Endodermal cell (in vitro differentiated cells): ENCODE results near the gene FAM107B. TPM values are rescaled to one million over a fixed set of nuclear protein-coding genes. Genes with fewer than 3 reads are reported as not detected.
A peak's percentile ranks its signal among the peaks of the same experiment; 100 is the strongest.
"Not testable (repeated sequence)": the region's sequence is repeated elsewhere in the genome, so short reads cannot be mapped to it uniquely, and the experiment has no call there.

ENCODE experiments used
- DNase-seq: peaks from one replicate; pipeline ENCODE4 v3.0.0-alpha.2; 2017
- H3K27ac ChIP-seq: 2 replicates; pipeline ENCODE4 v1.5.1; 2013; ENCODE audit warnings: mild to moderate bottlenecking, low read depth, low read length, moderate library complexity
- H3K27me3 ChIP-seq: 2 replicates; pipeline ENCODE4 v1.6.1; 2013; ENCODE audit warnings: mild to moderate bottlenecking, low read length, moderate library complexity; ENCODE audit not compliant: insufficient read depth, control insufficient read depth, poor library complexity, severe bottlenecking
- H3K36me3 ChIP-seq: 2 replicates; pipeline ENCODE4 v1.7.0; 2013; ENCODE audit warnings: mild to moderate bottlenecking, low read length, moderate library complexity; ENCODE audit not compliant: control insufficient read depth, insufficient read depth
- H3K4me1 ChIP-seq: one replicate; pipeline ENCODE4 v1.7.0; 2013; ENCODE audit warnings: low read length; ENCODE audit not compliant: control insufficient read depth, insufficient read depth
- H3K4me3 ChIP-seq: 2 replicates; pipeline ENCODE4 v1.5.1; 2013; ENCODE audit warnings: mild to moderate bottlenecking, low read length, moderate library complexity
- H3K9ac ChIP-seq: 2 replicates; pipeline ENCODE4 v1.6.1; 2013; ENCODE audit warnings: mild to moderate bottlenecking, low read length, moderate library complexity; ENCODE audit not compliant: poor library complexity, severe bottlenecking; ENCODE audit errors: extremely low read depth
- H3K9me3 ChIP-seq: 2 replicates; pipeline ENCODE4 v1.6.1; 2013; ENCODE audit warnings: mild to moderate bottlenecking, low read length, moderate library complexity; ENCODE audit not compliant: control insufficient read depth
- H3K27ac Mint-ChIP-seq: 2 replicates; pipeline ENCODE4 v1.8.0; 2020; ENCODE audit warnings: mixed read lengths
- H3K27me3 Mint-ChIP-seq: 2 replicates; pipeline ENCODE4 v1.8.0; 2021; ENCODE audit warnings: mild to moderate bottlenecking, mixed read lengths; ENCODE audit not compliant: insufficient read depth
- H3K36me3 Mint-ChIP-seq: 2 replicates; pipeline ENCODE4 v1.8.0; 2020; ENCODE audit warnings: low read depth, mixed read lengths
- H3K4me1 Mint-ChIP-seq: 2 replicates; pipeline ENCODE4 v1.8.0; 2020; ENCODE audit warnings: mixed read lengths
- H3K4me3 Mint-ChIP-seq: 2 replicates; pipeline ENCODE4 v1.8.0; 2020; ENCODE audit warnings: mild to moderate bottlenecking, moderate library complexity, mixed read lengths
- H3K9me3 Mint-ChIP-seq: 2 replicates; pipeline ENCODE4 v1.8.0; 2020; ENCODE audit warnings: mild to moderate bottlenecking, mixed read lengths
- WGBS, 2 experiments: methylation state at CpG; one replicate each; pipeline versions ENCODE4 v1.1.5 to v1.1.7; 2013; ENCODE audit warnings: missing lambda C conversion rate in 2 of 2, mixed read lengths in 1 of 2; ENCODE audit not compliant: insufficient coverage in 1 of 2, insufficient read length in 1 of 2; 5-methylcytosine and 5-hydroxymethylcytosine counted together
- total RNA-seq, 2 donors: library from RNA; stranded (reverse); fragmentation: NEBNext Ultra II Directional in 1 of 2; extraction: Animal tissue kit (Norgen Biotek cat#: 25700) in 1 of 2; gene quantifications; 2 replicates in 1 of 2; 3 replicates in 1 of 2; pipeline ENCODE4 v1.2.1, GENCODE V29; 2021
- TF ChIP-seq, protein P1 (sequence below): fragments of 200-600 bp; sonication (generic); conservative IDR thresholded peaks from 2 replicates; pipeline ENCODE4 v1.5.0; 2021; ENCODE audit warnings: antibody characterized with exemption, mild to moderate bottlenecking

Gene FAM107B
- total RNA-seq, 2 donors from 2014 or later: 16.0 to 24.0 TPM

DNA sequence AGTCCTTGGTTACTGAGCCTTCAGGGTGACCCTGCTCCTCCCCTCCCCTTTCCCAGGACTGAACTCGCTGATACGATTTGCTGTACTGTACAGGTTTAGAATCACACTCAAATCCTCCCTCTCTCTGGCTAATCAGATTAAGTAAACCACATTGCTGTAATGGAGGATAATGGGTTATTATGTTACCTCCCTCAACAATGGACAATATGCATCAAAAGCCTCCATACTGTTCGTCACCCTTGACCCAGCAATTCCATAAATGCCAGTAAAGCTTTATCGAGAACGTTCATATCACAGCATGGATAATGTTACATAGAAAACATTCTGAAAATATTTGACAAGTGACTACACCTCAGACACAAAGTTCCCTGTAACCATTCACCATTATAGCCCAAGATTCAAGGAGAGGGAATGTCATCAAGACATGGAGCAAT is 61.7 kb downstream of the FAM107B start:
- H3K27ac ChIP-seq: no peak overlapping the region
- TF ChIP-seq, protein P1, sequence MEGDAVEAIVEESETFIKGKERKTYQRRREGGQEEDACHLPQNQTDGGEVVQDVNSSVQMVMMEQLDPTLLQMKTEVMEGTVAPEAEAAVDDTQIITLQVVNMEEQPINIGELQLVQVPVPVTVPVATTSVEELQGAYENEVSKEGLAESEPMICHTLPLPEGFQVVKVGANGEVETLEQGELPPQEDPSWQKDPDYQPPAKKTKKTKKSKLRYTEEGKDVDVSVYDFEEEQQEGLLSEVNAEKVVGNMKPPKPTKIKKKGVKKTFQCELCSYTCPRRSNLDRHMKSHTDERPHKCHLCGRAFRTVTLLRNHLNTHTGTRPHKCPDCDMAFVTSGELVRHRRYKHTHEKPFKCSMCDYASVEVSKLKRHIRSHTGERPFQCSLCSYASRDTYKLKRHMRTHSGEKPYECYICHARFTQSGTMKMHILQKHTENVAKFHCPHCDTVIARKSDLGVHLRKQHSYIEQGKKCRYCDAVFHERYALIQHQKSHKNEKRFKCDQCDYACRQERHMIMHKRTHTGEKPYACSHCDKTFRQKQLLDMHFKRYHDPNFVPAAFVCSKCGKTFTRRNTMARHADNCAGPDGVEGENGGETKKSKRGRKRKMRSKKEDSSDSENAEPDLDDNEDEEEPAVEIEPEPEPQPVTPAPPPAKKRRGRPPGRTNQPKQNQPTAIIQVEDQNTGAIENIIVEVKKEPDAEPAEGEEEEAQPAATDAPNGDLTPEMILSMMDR: no peak
- no peak overlapping the region for H3K4me3 ChIP-seq
- H3K27ac Mint-ChIP-seq: no peak overlapping the region
- H3K9me3 ChIP-seq: no peaks in the 10 kb centered on the region
- peaks cover 7% of the 10 kb centered on the region for H3K27me3 ChIP-seq
- no peaks in the 10 kb centered on the region for H3K4me1 Mint-ChIP-seq
- no peak for DNase-seq
- no peaks in the 10 kb centered on the region for H3K4me1 ChIP-seq
- peaks cover 22% of the 10 kb centered on the region for H3K27me3 Mint-ChIP-seq
- H3K9ac ChIP-seq: no peak overlapping the region
- no peaks in the 10 kb centered on the region for H3K36me3 ChIP-seq
- 87 to 91% methylated on average over 3 to 5 of the region's 5 CpGs for WGBS, 2 experiments
- no peaks in the 10 kb centered on the region for H3K9me3 Mint-ChIP-seq
- H3K36me3 Mint-ChIP-seq: no peaks in the 10 kb centered on the region
- no peak overlapping the region for H3K4me3 Mint-ChIP-seq

DNA sequence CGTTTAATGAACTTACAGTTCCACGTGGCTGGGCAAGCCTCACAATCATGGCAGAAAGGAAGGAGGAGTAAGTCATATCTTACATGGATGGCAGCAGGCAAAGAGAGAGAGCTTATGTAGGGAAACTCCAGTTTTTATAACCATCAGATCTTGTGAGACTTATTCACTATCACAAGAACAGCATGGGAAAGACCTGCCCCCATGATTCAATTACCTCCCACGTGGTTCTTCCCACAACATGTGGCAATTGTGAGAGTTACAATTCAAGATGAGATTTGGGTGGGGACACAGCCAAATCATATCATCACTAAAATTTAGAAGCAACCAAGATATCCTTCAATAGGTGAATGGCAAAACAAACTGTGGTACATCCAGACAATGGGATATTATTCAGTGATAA is 65.4 kb downstream of the FAM107B start:
- not testable (repeated sequence) for H3K27ac ChIP-seq, H3K27ac Mint-ChIP-seq, H3K9me3 ChIP-seq, H3K9ac ChIP-seq, DNase-seq, H3K36me3 ChIP-seq, H3K36me3 Mint-ChIP-seq, H3K27me3 ChIP-seq, H3K4me3 Mint-ChIP-seq, H3K4me1 ChIP-seq, H3K9me3 Mint-ChIP-seq, H3K27me3 Mint-ChIP-seq, H3K4me3 ChIP-seq
- peaks cover 15% of the 10 kb centered on the region for H3K4me1 Mint-ChIP-seq
- WGBS, 2 experiments: 79 to 88% methylated on average over 2 to 3 of the region's 3 CpGs

DNA sequence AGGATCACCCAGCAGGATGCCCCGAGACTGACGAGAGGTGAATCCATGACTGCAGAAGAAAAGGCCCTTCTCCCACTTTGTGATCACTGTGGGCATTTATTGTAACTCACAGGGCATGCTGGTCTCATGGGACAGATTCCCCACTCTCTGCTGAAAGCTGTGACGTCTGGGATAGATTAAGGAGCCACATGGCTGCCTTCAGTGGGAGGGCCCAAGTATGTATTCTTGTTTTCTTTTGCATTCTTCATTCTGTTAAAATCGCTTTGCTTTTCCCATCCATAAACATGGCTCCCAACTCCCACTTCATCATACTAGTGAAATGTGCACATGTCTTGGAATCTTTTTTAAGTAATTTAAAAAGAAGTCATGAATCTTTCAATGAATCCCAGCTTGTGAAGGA is 67.2 kb downstream of the FAM107B start:
- DNase-seq: no peak
- TF ChIP-seq, protein P1: no peak
- Mint-ChIP-seq H3K36me3 (no peaks in the 10 kb centered on the region), H3K9me3 (no peaks in the 10 kb centered on the region), H3K27me3 (peaks cover 1% of the 10 kb centered on the region), H3K4me3 (no peak overlapping the region), H3K4me1 (peaks cover 21% of the 10 kb centered on the region), H3K27ac (peak overlapping the region; percentile 29)
- Histone ChIP-seq H3K27ac (no peak overlapping the region), H3K9ac (no peak overlapping the region), H3K9me3 (no peaks in the 10 kb centered on the region), H3K27me3 (no peaks in the 10 kb centered on the region), H3K4me1 (peaks cover 5% of the 10 kb centered on the region), H3K4me3 (no peak overlapping the region), H3K36me3 (no peaks in the 10 kb centered on the region)
- 74 to 75% methylated on average over 2 to 3 of the region's 4 CpGs for WGBS, 2 experiments
